ENCODE measurements around the gene IRF2BP1.
A peak's percentile ranks its signal among the peaks of the same experiment; 100 is the strongest.

IRF2BP1 gene

DNA sequence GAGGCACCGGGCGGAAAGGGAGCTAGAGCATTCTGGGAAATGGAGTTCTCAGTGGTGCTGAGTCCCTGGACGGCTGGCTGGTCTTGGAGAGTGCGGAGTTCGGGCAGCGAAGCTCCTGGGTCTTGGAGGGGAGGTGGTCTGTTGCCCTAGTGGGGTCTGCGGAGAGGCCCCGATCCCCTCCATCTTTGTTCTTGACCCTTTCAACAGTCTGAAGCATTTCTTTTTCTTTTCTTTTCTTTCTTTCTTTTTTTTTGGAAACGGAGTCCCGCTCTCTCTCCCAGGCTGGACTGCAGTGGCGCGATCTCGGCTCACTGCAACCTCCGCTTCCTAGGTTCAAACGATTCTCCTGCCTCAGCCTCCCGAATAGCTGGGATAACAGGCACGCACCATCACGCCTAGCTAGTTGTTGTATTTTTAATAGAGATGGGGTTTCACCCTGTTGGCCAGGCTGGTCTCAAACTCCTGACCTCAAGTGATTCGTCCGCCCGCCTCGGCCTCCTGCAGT, 22.6 kb downstream of the IRF2BP1 start:
- DNase-seq (ENCODE audit: low read depth in 2 of 2), result no peak

GRCh38 chr19:45862564-45863334, 23.2 kb downstream of the IRF2BP1 start, which contains the start of gene SYMPK:
Gene SYMPK, minus strand, starts transcription at chr19:45863147. Its CDS starts 8,652 bp downstream, at chr19:45854495.
- peak; percentile 98 to 99 for DNase-seq (ENCODE audit: low read depth in 2 of 2)

- DNase-seq (ENCODE audit: low read depth in 2 of 2), result no peak
Observed at GRCh38 chr19:45862271-45862563, 23.7 kb downstream of the IRF2BP1 start.

DNA sequence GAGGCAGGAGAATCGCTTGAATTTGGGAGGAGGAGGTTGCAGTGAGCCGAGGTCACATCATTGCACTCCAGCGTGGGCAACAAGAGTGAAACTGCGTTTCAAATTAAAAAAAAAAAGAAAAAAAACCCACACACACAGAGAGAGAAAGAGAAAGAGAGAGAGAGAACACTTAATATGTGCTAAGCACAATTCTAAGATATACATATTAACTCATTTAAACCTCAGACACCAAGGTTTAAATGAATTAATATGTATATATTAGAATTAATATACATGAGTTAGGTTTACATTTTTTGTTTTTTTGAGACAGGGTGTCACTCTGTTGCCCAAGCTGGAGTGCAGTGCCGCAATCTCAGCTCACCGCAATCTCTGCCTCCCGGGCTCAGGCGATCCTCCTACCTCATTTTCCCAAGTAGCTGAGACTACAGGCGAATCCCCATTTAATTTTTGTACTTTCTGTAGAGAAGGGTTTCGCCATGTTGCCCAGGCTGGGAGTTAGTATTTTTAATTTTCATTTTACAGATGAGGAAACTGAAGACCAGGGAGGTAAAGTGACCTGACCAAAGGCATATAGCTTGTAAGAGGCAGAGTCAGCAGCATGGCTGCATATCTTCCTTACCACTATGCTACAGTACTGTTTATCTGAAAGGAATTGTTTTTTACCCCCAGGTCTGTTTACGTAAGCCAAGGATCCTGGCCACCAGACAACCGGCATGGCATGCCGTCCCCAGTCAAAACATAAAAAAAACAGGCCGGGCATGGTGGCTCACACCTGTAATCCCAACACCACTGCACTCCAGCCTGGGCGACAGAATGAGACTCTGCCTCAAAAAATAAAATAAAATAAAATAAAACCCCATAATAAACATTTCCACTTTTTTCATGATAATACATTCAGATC, 25.3 kb downstream of the IRF2BP1 start:
- DNase-seq (ENCODE audit: low read depth in 2 of 2), result no peak

- no peak for DNase-seq (ENCODE audit: low read depth in 2 of 2)
Observed at GRCh38 chr19:45854167-45854778, 31.7 kb downstream of the IRF2BP1 start.

DNA sequence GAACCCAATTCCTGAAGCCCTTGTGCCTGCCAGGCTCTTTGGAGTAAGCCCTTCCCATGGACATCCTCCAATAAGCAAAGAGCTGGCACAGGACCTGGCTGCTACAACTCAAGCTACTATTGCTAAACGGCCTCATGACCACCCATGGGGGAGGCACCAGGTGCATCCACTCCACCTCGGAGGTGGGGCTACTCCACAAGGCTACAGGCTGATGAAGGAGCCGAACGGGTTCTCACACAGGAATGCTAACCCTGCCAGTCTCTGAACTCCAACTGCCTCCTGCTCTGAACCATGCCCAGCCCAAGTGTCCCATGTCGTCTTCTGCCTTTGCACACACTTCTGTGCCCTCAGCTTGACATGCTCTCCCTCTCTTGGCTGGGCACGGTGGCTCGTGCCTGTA, 33.0 kb downstream of the IRF2BP1 start:
- no peak for DNase-seq (ENCODE audit: low read depth in 2 of 2)

GRCh38 chr19:45852145-45852750, 33.7 kb downstream of the IRF2BP1 start:
- no peak for DNase-seq (ENCODE audit: low read depth in 2 of 2)

- no peak for DNase-seq (ENCODE audit: low read depth in 2 of 2)
Observed at GRCh38 chr19:45848922-45849321, 37.0 kb downstream of the IRF2BP1 start.

DNA sequence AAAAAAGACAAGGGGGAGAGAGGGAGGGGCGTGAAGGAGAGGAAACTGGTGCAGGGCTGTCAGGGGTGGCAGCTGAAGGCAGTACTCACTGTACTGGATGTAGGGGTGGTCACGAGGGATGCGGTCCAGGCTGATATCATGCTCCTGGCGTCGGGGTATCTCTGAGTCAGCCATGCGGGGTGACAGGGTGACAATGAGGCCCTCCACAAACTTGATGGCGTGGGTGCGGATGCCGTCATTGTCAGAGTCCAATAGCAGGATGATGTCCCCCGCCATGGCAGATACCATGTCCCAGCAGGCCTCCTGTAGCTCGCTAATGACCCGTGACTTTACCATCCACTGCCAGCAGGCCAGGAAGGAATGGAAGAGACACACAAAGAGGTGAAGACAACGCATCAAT, 38.3 kb downstream of the IRF2BP1 start:
- no peak for DNase-seq (ENCODE audit: low read depth in 2 of 2)

GRCh38 chr19:45842198-45842597, 43.7 kb downstream of the IRF2BP1 start:
- no peak for DNase-seq (ENCODE audit: low read depth in 2 of 2)

- no peak for DNase-seq (ENCODE audit: low read depth in 2 of 2)
Observed at GRCh38 chr19:45834970-45835369, 51.0 kb downstream of the IRF2BP1 start.
